IMR-90 (cell line): Measurements from ENCODE around the gene WIPF1. TPM values are rescaled to one million over a fixed set of nuclear protein-coding genes. Genes with fewer than 3 reads are reported as not detected.

Experiments
- ATAC-seq: fragments of 200-7000 bp; cut with Tn5 transposase; 2 replicates; pipeline ENCODE4 v1.9.1; 2020; ENCODE audit warnings: low read depth, mild to moderate bottlenecking, moderate library complexity
- BruUV-seq: library from RNA; stranded (reverse); fragments of 400-500 nt; replicated peaks from 2 replicates; lab custom pipeline; 2021; lab: Mats Ljungman, UMichigan
- CTCF ChIA-PET: fragments of 300-600 bp; formaldehyde crosslinking; extraction: SDS; loops from one replicate; lab custom pipeline; 2021; ENCODE audit warnings: antibody characterized with exemption; lab: Yijun Ruan, JAX
- POLR2A ChIA-PET: fragments of 300-600 bp; sonication (Branson Sonifier 250); formaldehyde crosslinking; loops from one replicate; lab custom pipeline; 2022; ENCODE audit warnings: antibody characterized with exemption; ENCODE audit not compliant: unreplicated experiment; lab: Charles Lee
- DNase-seq: peaks from one replicate; pipeline ENCODE4 v3.0.0; 2013
- H2AFZ ChIP-seq: replicated peaks from 2 replicates; pipeline ENCODE3; 2013; ENCODE audit warnings: low read length, mild to moderate bottlenecking; ENCODE audit not compliant: poor library complexity
- H2AK5ac ChIP-seq: 2 replicates; pipeline ENCODE4 v1.6.1; 2013; ENCODE audit warnings: low read depth, low read length, inconsistent platforms
- H2AK9ac ChIP-seq: replicated peaks from 2 replicates; pipeline ENCODE3; 2013; ENCODE audit warnings: mild to moderate bottlenecking, low read depth, low read length, moderate library complexity; ENCODE audit not compliant: poor library complexity
- H2BK120ac ChIP-seq: 2 replicates; pipeline ENCODE4 v1.6.1; 2013; ENCODE audit warnings: low read depth, low read length, inconsistent platforms
- H2BK15ac ChIP-seq: 3 replicates; pipeline ENCODE4 v1.6.1; 2013; ENCODE audit warnings: low read depth, low read length, inconsistent platforms
- H2BK20ac ChIP-seq: 2 replicates; pipeline ENCODE4 v1.6.1; 2013; ENCODE audit warnings: low read depth, mild to moderate bottlenecking, inconsistent platforms, low read length, moderate library complexity
- H2BK5ac ChIP-seq: 2 replicates; pipeline ENCODE4 v1.6.1; 2013; ENCODE audit warnings: mild to moderate bottlenecking, low read depth, low read length, inconsistent platforms; ENCODE audit not compliant: poor library complexity, severe bottlenecking
- H3K14ac ChIP-seq: replicated peaks from 2 replicates; pipeline ENCODE4 v1.6.1; 2013; ENCODE audit warnings: low read depth, low read length, inconsistent platforms
- H3K18ac ChIP-seq: 2 replicates; pipeline ENCODE4 v1.6.1; 2013; ENCODE audit warnings: low read depth, low read length, control low read depth
- H3K23ac ChIP-seq: 2 replicates; pipeline ENCODE4 v1.6.1; 2013; ENCODE audit warnings: low read depth, low read length, inconsistent platforms
- H3K27ac ChIP-seq: 2 replicates; pipeline ENCODE4 v1.5.1; 2013; ENCODE audit warnings: mild to moderate bottlenecking, control low read depth, low read length; ENCODE audit not compliant: insufficient read depth
- H3K27me3 ChIP-seq: 2 replicates; pipeline ENCODE4 v1.6.1; 2013; ENCODE audit warnings: low read length; ENCODE audit not compliant: control insufficient read depth, insufficient read depth
- H3K36me3 ChIP-seq: 2 replicates; pipeline ENCODE4 v1.6.1; 2013; ENCODE audit warnings: low read length, mixed read lengths; ENCODE audit not compliant: control insufficient read depth, insufficient read depth
- H3K4ac ChIP-seq: 2 replicates; pipeline ENCODE4 v1.6.1; 2013; ENCODE audit warnings: low read depth, low read length, inconsistent platforms
- H3K4me1 ChIP-seq: 2 replicates; pipeline ENCODE4 v1.6.1; 2013; ENCODE audit warnings: low read length, mixed read lengths; ENCODE audit not compliant: control insufficient read depth, insufficient read depth
- H3K4me2 ChIP-seq: 2 replicates; pipeline ENCODE4 v1.6.1; 2013; ENCODE audit warnings: low read depth, mild to moderate bottlenecking, control low read depth, low read length, moderate library complexity
- H3K4me3 ChIP-seq: 2 replicates; pipeline ENCODE4 v1.5.1; 2013; ENCODE audit warnings: low read depth, mild to moderate bottlenecking, control low read depth, low read length, moderate library complexity; ENCODE audit not compliant: insufficient read depth
- H3K56ac ChIP-seq: 2 replicates; pipeline ENCODE4 v1.6.1; 2013; ENCODE audit warnings: low read length, inconsistent platforms; ENCODE audit not compliant: insufficient read depth; ENCODE audit errors: extremely low read depth
- H3K79me1 ChIP-seq, 2 experiments: 2 replicates each; pipeline ENCODE4 v1.6.1; 2013; ENCODE audit warnings: low read length in 2 of 2, inconsistent platforms in 1 of 2, low read depth in 1 of 2
- H3K9ac ChIP-seq: 2 replicates; pipeline ENCODE4 v1.6.1; 2013; ENCODE audit warnings: low read depth, low read length, control low read depth
- H3K9me1 ChIP-seq: 2 replicates; pipeline ENCODE4 v1.6.1; 2013; ENCODE audit warnings: low read length, inconsistent platforms; ENCODE audit not compliant: insufficient read depth
- H3K9me3 ChIP-seq: 2 replicates; pipeline ENCODE4 v1.6.1; 2013; ENCODE audit warnings: low read length; ENCODE audit not compliant: control insufficient read depth, insufficient read depth
- H4K20me1 ChIP-seq: 2 replicates; pipeline ENCODE4 v1.6.1; 2013; ENCODE audit warnings: low read length, inconsistent platforms; ENCODE audit not compliant: insufficient read depth
- H4K5ac ChIP-seq: 2 replicates; pipeline ENCODE4 v1.6.1; 2013; ENCODE audit warnings: mild to moderate bottlenecking, low read depth, low read length, control low read depth
- H4K8ac ChIP-seq, 2 experiments: 2 replicates each; pipeline ENCODE4 v1.6.1; 2013; ENCODE audit warnings: low read depth in 2 of 2, low read length in 2 of 2, control low read depth in 1 of 2, inconsistent platforms in 1 of 2
- H4K91ac ChIP-seq: 2 replicates; pipeline ENCODE4 v1.6.1; 2013; ENCODE audit warnings: low read depth, low read length, inconsistent platforms; ENCODE audit not compliant: insufficient read depth
- BHLHE40 ChIP-seq: fragments of 150-350 bp; IDR thresholded peaks from 2 replicates; pipeline ENCODE4 v1.6.1; 2016; ENCODE audit warnings: mild to moderate bottlenecking, low read depth, low read length
- CEBPB ChIP-seq: IDR thresholded peaks from 2 replicates; pipeline ENCODE4 v1.6.1; 2012; ENCODE audit warnings: low read depth, low read length, improper control_type of control experiment
- CHD1 ChIP-seq: IDR thresholded peaks from 2 replicates; pipeline ENCODE4 v1.6.1; 2012; ENCODE audit warnings: low read depth, low read length, improper control_type of control experiment
- CTCF ChIP-seq: conservative IDR thresholded peaks from 2 replicates; pipeline ENCODE4 v1.5.1; 2012; ENCODE audit warnings: mild to moderate bottlenecking, low read depth, low read length, improper control_type of control experiment
- ELK1 ChIP-seq: fragments of 150-350 bp; IDR thresholded peaks from 2 replicates; pipeline ENCODE4 v1.6.1; 2016; ENCODE audit warnings: low read depth, mild to moderate bottlenecking, low read length, moderate library complexity, borderline replicate concordance
- FOS ChIP-seq: fragments of 150-350 bp; IDR thresholded peaks from 2 replicates; pipeline ENCODE4 v1.6.1; 2016; ENCODE audit warnings: low read depth, low read length
- MAFK ChIP-seq: IDR thresholded peaks from 2 replicates; pipeline ENCODE4 v1.6.1; 2012; ENCODE audit warnings: low read depth, low read length, improper control_type of control experiment
- MAZ ChIP-seq: IDR thresholded peaks from 2 replicates; pipeline ENCODE4 v1.6.1; 2012; ENCODE audit warnings: low read depth, mild to moderate bottlenecking, low read length, improper control_type of control experiment, moderate library complexity, borderline replicate concordance
- MXI1 ChIP-seq: IDR thresholded peaks from 2 replicates; pipeline ENCODE4 v1.6.1; 2012; ENCODE audit warnings: low read depth, mild to moderate bottlenecking, low read length, moderate library complexity, borderline replicate concordance
- POLR2A ChIP-seq: IDR thresholded peaks from 2 replicates; pipeline ENCODE4 v1.6.1; 2012; ENCODE audit warnings: mild to moderate bottlenecking, low read depth, low read length
- RAD21 ChIP-seq: IDR thresholded peaks from 2 replicates; pipeline ENCODE4 v1.6.1; 2012; ENCODE audit warnings: low read length, improper control_type of control experiment
- RFX5 ChIP-seq: IDR thresholded peaks from 2 replicates; pipeline ENCODE4 v1.8.0; 2012; ENCODE audit warnings: low read depth, mild to moderate bottlenecking, low read length, moderate library complexity
- SMC3 ChIP-seq: fragments of 150-350 bp; IDR thresholded peaks from 2 replicates; pipeline ENCODE4 v1.6.1; 2016; ENCODE audit warnings: low read depth, mild to moderate bottlenecking, antibody characterized with exemption, low read length, moderate library complexity
- USF2 ChIP-seq: fragments of 150-350 bp; IDR thresholded peaks from 2 replicates; pipeline ENCODE4 v1.6.1; 2017; ENCODE audit warnings: mild to moderate bottlenecking, antibody characterized with exemption, low read length, low read depth
- WGBS, 2 experiments: methylation state at CpG; one replicate each; pipeline versions ENCODE4 v1.1.5 to v1.1.7; 2013; ENCODE audit warnings: missing lambda C conversion rate in 2 of 2; ENCODE audit not compliant: insufficient read length in 1 of 2; ENCODE audit errors: extremely low coverage in 2 of 2; 5-methylcytosine and 5-hydroxymethylcytosine counted together
- dilution Hi-C: fragments of 300-500 bp; cut with HindIII; formaldehyde crosslinking; loops from one replicate; pipeline ENCODE4 v1.14.3; 2018; ENCODE audit warnings: low sequenced_read_pairs; ENCODE audit not compliant: unreplicated experiment
- in situ Hi-C: fragments of 300-500 bp; cut with MboI; formaldehyde crosslinking; loops from 3 replicates; pipeline ENCODE4 v1.14.3; 2019; ENCODE audit warnings: low sequenced_read_pairs, inconsistent platforms, mixed read lengths
- intact Hi-C: fragments of 100-400 bp; cut with micrococcal nuclease; formaldehyde crosslinking; loops from 2 replicates; pipeline ENCODE4 v1.10.0; 2022
- polyA plus RNA-seq, 3 experiments: library from polyadenylated mRNA; depleted of rRNA; stranded (reverse); fragments of >200 nt; gene quantifications; 2 replicates each; pipeline ENCODE4 v1.2.3, GENCODE V29; 2012; ENCODE audit warnings: low replicate concordance in 1 of 3
- total RNA-seq: library from RNA; depleted of rRNA; stranded (reverse); fragments of >200 nt; gene quantifications from 2 replicates; pipeline ENCODE4 v1.2.3, GENCODE V29; 2012

Gene WIPF1
- total and polyA plus RNA-seq, 2 of the 4 experiments (the other 2 are of a cell fraction): 2.7 to 13.5 TPM

- Histone ChIP-seq H4K20me1 (no peaks in the 10 kb centered on the region), H3K27me3 (peaks cover 4% of the 10 kb centered on the region), H3K27ac (no peak overlapping the region), H2BK15ac (no peak overlapping the region), H4K5ac (no peak overlapping the region), H3K4ac (no peak overlapping the region), H3K23ac (no peak overlapping the region), H3K4me1 (no peaks in the 10 kb centered on the region), H3K9me1 (no peaks in the 10 kb centered on the region), H3K36me3 (no peaks in the 10 kb centered on the region), H3K18ac (no peak overlapping the region), H3K9me3 (no peaks in the 10 kb centered on the region), H4K8ac (no peak overlapping the region), H2BK20ac (no peak overlapping the region), H3K56ac (no peak overlapping the region), H3K14ac (no peak overlapping the region), H2AK5ac (no peak overlapping the region), H3K79me1 (no peaks in the 10 kb centered on the region), H3K9ac (no peak overlapping the region), H2BK120ac (no peak overlapping the region), H2AFZ (no peak overlapping the region), H3K4me3 (no peak overlapping the region), H2AK9ac (no peak overlapping the region), H4K91ac (no peak overlapping the region), H3K4me2 (no peak overlapping the region), H2BK5ac (no peak overlapping the region)
- ChIA-PET POLR2A (interaction anchor here (0.6 kb wide), 1 partner anchor 38 kb away, joined by 3 read pairs; no protein-coding TSS in a partner anchor), CTCF (no interaction called here)
- dilution Hi-C loops: no loop called here
- in situ Hi-C loops: loop anchor here (5.0 kb wide), 1 partner anchor 68 kb away; no protein-coding TSS in a partner anchor
- ATAC-seq (no peak), DNase-seq (no peak)
- no TSS peak for BruUV-seq
- TF ChIP-seq SMC3 (no peak), CTCF (no peak), RAD21 (no peak), MAZ (no peak), ELK1 (no peak), POLR2A (no peak), CHD1 (no peak), CEBPB (no peak), MXI1 (no peak), MAFK (no peak), RFX5 (no peak), USF2 (no peak), FOS (no peak), BHLHE40 (no peak)
- WGBS, 2 experiments: no CpG with 5 or more reads among the region's 3 CpGs
- intact Hi-C loops: no loop called here
Measured at GRCh38 chr2:174535083-174535482, 62.5 kb downstream of the WIPF1 start.
